HT1080 (cell line): Measurements from ENCODE around the gene TM9SF4. TPM values are rescaled to one million over a fixed set of nuclear protein-coding genes. Genes with fewer than 3 reads are reported as not detected.
A peak's percentile ranks its signal among the peaks of the same experiment; 100 is the strongest.
"Not testable (repeated sequence)": the region's sequence is repeated elsewhere in the genome, so short reads cannot be mapped to it uniquely, and the experiment has no call there.

ENCODE experiments used
- DNase-seq: peaks from one replicate; pipeline ENCODE4 v3.0.0-alpha.2; 2015; ENCODE audit warnings: low read depth
- total RNA-seq: library from RNA; depleted of rRNA; stranded (reverse); fragments of >200 nt; shearing (Covaris generic); gene quantifications from 2 replicates; pipeline ENCODE4 v1.2.3, GENCODE V29; 2014

The TM9SF4 gene
- total RNA-seq, 1 experiment from 2014 or later, result 28.0 TPM

- DNase-seq, result peak; percentile 87
Measured at GRCh38 chr20:32155017-32155981, 45.8 kb downstream of the TM9SF4 start.

- DNase-seq, result no peak
Measured at GRCh38 chr20:32157611-32158010, 48.1 kb downstream of the TM9SF4 start.

- DNase-seq, result no peak
Measured at GRCh38 chr20:32158351-32158750, 48.8 kb downstream of the TM9SF4 start.

DNA sequence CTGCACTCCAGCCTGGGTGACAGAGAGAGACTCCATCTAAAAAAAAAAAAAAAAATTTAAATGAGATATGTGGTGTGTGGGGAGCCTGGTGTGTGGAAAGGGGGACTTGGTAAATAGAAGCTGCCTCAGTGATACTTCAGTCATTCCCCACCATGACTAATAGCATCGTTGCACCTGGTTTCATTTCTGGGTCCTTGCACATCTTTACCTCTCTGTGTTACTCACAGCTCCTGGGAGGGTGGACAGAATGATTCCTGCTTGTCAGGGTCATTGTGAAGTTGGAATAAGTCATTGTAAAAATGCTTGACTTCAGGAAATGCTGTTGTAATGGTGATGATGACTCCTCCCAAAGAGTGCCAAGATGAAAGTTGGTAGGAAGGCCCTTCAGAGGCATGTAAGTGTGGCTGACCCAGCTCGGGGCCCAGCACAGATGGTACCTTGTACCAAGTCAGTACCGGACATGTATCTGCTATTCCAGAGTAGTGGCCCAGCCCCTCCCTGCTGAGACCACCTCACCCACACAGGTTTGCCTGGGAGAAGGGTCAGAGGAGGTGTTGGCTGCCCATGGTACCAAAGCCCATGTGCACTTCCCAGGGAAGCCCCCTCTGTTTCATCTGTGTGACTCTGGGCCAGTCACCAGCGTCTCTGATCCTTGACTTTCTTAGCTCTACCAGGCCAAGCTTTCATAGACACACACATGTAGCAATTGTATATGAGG lies 49.6 kb downstream of the TM9SF4 start:
- no peak for DNase-seq

GRCh38 chr20:32159766-32160221 lies 50.3 kb downstream of the TM9SF4 start:
- DNase-seq, result no peak

GRCh38 chr20:32160341-32160740 lies 50.8 kb downstream of the TM9SF4 start:
- no peak for DNase-seq

- no peak for DNase-seq
Measured at GRCh38 chr20:32162351-32162750, 52.8 kb downstream of the TM9SF4 start.

DNA sequence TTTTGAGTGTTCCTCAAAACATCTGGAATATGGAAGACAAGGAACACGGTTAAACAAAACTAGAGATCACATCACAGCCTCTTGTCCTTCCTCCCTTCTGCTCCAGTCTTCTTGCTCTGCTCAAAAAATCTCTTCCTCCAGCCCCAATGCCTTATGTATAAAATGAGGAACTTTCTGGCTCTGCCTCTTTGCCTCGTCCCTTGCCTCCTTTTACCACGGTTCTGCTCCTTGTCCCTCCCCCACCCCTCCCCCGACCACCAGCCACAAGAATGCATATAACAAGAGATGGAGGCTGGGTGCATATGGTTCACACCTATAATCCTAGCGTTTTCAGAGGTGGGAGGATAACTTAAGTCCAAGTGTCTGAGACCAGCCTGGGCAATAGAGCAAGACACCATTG lies 54.4 kb downstream of the TM9SF4 start:
- no peak for DNase-seq

DNA sequence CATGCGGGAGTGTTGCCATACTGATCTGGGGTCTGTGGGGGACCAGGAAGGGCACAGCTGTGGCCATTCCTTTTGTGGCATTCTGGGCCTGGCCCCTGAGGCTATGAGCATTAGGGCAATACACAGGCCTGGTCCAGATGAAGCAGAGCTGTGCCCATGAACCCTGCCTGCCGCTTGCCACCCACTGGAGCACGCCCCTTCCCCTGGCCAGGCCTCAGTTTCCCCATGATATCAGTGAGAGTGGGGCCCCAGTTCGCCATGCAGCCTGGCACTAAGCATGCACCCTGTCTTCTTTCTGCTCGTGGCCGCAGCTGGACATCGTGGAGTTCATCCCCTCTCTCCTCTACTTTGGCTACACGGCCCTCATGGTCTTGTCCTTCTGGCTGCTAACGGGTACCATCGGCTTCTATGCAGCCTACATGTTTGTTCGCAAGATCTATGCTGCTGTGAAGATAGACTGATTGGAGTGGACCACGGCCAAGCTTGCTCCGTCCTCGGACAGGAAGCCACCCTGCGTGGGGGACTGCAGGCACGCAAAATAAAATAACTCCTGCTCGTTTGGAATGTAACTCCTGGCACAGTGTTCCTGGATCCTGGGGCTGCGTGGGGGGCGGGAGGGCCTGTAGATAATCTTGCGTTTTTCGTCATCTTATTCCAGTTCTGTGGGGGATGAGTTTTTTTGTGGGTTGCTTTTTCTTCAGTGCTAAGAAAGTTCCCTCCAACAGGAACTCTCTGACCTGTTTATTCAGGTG lies 55.6 kb downstream of the TM9SF4 start:
- DNase-seq, result no peak

DNA sequence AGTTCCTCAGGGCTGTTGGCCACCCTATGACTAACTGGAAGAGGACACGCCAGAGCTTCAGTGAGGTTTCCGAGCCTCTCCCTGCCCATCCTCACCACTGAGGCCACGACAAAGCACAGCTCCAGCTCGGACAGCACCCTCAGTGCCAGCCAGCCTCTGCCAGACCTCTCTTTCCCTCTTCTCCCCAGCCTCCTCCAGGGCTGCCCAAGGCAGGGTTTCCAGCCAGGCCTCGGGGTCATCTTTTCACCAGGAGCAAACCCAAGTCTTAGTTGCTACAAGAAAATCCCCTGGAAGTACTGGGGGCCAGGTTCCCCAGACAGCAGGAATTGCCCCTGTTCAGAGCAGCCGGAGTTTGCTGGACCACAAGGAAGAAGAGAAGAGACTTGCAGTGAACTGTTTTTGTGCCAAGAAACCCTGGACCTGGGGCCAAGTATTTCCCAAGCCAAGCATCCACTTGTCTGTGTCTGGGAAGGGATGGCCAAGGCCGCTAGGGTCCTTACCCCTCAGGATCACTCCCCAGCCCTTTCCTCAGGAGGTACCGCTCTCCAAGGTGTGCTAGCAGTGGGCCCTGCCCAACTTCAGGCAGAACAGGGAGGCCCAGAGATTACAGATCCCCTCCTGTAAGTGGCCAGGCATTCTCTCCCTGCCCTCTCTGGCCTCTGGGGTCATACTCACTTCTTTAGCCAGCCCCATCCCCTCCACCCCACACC lies 56.5 kb downstream of the TM9SF4 start:
- no peak for DNase-seq

- no peak for DNase-seq
Measured at GRCh38 chr20:32167552-32167951, 58.0 kb downstream of the TM9SF4 start.

DNA sequence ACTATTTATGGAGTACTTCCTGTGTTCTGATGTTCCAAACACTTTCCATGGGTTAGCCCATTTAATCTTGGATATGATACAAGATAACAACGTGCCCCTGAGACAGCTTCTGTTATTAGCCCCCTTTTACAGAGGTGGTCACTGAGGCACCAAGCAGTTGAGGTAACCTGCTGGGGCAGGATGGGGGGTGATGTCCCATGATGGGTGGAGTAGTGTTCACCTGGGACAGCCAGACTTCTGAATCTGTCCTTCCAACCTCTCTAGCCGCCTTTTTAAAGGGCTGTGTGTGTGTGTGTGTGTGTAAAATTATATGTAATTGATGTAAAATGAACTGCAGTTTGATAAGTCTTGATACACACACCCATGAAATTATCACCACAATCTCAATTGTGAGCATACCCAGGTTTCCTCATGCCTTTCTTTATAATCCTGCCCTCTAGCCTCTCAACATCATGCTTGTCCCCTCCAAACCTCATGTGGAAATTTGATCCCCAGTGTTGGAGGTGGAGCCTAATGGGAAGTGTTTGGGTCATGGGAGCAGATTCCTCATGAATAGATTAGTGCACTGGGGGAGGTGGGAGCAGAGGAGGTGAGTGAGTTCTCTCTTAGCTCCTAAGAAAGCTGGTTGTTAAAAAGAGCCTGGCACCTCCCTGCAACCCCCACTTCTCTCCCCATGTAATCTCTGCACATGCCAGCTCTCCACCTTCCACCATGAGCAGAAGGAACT lies 58.8 kb downstream of the TM9SF4 start:
- DNase-seq, result peak; percentile 37

- DNase-seq, result not testable (repeated sequence)
Measured at GRCh38 chr20:32177696-32178095, 68.2 kb downstream of the TM9SF4 start.

GRCh38 chr20:32179515-32179914 lies 70.0 kb downstream of the TM9SF4 start:
- no peak for DNase-seq

DNA sequence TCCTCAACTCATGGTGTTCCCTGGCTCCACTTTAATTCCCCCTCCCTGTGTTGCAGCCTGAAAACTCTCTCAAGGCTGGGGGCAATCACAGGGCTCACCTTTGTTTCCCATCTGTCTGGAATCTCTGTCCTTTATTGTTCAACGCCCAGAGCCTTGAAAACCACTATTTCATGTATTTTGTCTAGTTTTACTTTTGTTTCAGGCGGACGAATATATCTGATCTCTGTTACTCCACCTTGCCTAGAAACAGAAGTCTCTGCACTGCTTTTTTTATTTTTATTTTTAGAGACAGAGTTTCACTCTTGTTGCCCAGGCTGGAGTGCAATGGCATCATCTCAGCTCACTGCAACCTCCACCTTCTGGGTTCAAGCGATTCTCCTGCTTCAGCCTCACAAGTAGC lies 70.4 kb downstream of the TM9SF4 start:
- DNase-seq, result no peak

GRCh38 chr20:32181606-32182005 lies 72.1 kb downstream of the TM9SF4 start:
- DNase-seq, result no peak

DNA sequence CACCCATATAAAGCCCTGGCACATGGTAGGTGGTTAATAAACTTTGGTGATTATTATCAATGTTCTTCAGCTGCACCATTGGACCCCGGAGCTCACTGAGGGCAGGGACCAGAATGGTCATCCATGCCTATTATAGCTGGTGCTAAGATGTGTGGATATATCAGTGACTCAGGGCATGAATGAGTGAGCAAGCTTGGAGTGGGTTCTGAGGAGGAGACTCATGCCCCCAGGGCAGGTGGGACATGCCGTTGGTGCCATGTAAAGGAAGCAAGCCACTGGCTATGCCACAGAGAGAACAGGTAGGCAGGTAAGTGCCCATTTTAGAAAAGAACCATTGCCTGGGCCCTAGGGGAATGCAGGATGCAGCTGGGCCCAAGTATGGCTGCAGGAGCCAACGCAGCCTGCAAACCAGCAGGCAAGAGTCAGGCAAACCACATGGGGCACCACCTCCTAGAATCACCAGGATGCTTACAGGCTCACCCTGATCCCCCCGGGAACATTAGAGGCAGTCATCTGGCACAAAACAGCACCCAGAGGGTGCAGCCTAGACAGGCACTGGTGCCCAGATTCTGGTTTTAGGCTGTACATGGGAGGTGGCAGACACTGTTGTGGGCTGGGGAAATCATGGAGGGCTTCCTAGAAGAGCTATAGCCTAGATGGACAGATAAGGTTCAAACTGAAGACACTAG lies 74.6 kb downstream of the TM9SF4 start:
- DNase-seq, result no peak

DNA sequence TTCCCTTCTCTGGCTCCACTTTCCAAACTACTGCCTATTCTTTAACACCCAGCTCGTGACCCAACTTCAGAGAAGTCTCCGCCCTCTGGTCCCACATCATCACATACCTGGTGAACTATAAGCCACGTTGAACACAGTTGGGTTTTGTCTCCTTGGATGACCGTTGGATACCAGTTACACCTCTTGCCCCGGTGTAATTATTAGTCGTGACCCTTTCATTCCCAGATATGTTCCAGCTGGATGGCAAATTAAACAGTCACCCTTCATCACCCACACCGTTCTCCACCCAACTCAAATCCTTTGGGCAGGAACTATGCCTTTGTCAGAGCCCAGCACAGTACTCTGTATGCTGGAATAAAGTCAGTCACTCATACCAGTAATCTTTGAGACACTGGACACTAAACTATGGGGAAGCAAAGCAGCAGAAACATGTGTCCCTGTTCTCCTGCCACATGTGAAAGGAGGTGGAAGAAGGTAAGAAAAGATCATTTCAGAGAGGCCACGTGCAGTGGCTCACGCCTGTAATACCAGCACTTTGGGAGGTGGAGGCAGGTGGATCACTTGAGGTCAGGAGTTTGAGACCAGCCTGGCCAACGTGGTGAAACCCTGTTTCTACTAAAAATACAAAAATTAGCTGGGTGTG lies 75.6 kb downstream of the TM9SF4 start:
- no peak for DNase-seq

DNA sequence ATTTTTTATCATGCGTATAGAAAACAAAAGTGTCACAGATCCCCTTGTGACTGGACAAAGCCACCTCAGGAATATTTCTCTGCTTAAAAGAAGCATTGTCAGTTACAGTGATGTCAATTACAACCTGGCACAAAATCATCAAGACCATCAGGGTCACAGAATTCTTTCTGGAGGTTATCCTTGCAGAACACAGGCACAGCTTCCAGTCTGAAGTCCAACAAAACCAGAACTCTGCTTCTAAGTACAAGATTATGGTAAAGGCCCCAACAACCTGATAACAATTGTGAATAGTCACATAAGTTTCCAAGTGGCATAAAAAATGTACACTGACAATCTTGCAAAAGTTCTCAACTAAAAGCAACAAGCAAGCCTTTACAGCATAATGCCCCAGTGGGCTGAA lies 77.0 kb downstream of the TM9SF4 start:
- DNase-seq, result no peak
